Panc1 (cell line): ENCODE measurements around the gene MYB.
"Not testable (repeated sequence)": the region's sequence is repeated elsewhere in the genome, so short reads cannot be mapped to it uniquely, and the experiment has no call there.

Experiments
- POLR2AphosphoS5 ChIP-seq: IDR thresholded peaks from 2 replicates; pipeline ENCODE4 v1.6.1; 2012; ENCODE audit warnings: mild to moderate bottlenecking, low read depth, low read length, moderate library complexity
- SIN3A ChIP-seq: IDR thresholded peaks from 2 replicates; pipeline ENCODE4 v1.6.1; 2012; ENCODE audit warnings: low read depth, mild to moderate bottlenecking, low read length, moderate library complexity, borderline replicate concordance; ENCODE audit not compliant: insufficient read depth
- TF ChIP-seq, protein P1 (sequence below): fragments of 450-650 bp; IDR thresholded peaks from 2 replicates; pipeline ENCODE4 v1.5.1; 2017; ENCODE audit warnings: mild to moderate bottlenecking
- TF ChIP-seq, protein P2 (sequence below), 2 experiments: IDR thresholded peaks; 2 replicates each; pipeline ENCODE4 v1.6.1; 2011 to 2012; ENCODE audit warnings: low read depth in 2 of 2, control low read depth in 1 of 2, low read length in 1 of 2, mild to moderate bottlenecking in 1 of 2, moderate library complexity in 1 of 2; ENCODE audit not compliant: insufficient read depth in 1 of 2

DNA sequence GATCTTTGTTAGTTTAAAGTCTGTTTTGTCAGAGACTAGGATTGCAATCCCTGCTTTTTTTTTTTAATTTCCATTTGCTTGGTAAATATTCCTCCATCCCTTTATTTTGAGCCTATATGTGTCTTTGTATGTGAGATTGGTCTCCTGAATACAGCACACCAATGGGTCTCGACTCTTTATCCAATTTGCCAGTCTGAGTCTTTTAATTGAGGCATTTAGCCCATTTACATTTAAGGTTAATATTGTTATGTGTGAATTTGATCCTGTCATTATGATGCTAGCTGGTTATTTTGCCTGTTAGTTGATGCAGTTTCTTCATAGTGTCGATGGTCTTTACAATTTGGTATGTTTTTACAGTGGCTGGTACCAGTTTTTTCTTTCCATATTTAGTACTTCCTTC, 27.0 kb upstream of the MYB start:
- TF ChIP-seq, protein P1, sequence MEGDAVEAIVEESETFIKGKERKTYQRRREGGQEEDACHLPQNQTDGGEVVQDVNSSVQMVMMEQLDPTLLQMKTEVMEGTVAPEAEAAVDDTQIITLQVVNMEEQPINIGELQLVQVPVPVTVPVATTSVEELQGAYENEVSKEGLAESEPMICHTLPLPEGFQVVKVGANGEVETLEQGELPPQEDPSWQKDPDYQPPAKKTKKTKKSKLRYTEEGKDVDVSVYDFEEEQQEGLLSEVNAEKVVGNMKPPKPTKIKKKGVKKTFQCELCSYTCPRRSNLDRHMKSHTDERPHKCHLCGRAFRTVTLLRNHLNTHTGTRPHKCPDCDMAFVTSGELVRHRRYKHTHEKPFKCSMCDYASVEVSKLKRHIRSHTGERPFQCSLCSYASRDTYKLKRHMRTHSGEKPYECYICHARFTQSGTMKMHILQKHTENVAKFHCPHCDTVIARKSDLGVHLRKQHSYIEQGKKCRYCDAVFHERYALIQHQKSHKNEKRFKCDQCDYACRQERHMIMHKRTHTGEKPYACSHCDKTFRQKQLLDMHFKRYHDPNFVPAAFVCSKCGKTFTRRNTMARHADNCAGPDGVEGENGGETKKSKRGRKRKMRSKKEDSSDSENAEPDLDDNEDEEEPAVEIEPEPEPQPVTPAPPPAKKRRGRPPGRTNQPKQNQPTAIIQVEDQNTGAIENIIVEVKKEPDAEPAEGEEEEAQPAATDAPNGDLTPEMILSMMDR = not testable (repeated sequence)
- TF ChIP-seq POLR2AphosphoS5, SIN3A: not testable (repeated sequence)
- TF ChIP-seq, protein P2, sequence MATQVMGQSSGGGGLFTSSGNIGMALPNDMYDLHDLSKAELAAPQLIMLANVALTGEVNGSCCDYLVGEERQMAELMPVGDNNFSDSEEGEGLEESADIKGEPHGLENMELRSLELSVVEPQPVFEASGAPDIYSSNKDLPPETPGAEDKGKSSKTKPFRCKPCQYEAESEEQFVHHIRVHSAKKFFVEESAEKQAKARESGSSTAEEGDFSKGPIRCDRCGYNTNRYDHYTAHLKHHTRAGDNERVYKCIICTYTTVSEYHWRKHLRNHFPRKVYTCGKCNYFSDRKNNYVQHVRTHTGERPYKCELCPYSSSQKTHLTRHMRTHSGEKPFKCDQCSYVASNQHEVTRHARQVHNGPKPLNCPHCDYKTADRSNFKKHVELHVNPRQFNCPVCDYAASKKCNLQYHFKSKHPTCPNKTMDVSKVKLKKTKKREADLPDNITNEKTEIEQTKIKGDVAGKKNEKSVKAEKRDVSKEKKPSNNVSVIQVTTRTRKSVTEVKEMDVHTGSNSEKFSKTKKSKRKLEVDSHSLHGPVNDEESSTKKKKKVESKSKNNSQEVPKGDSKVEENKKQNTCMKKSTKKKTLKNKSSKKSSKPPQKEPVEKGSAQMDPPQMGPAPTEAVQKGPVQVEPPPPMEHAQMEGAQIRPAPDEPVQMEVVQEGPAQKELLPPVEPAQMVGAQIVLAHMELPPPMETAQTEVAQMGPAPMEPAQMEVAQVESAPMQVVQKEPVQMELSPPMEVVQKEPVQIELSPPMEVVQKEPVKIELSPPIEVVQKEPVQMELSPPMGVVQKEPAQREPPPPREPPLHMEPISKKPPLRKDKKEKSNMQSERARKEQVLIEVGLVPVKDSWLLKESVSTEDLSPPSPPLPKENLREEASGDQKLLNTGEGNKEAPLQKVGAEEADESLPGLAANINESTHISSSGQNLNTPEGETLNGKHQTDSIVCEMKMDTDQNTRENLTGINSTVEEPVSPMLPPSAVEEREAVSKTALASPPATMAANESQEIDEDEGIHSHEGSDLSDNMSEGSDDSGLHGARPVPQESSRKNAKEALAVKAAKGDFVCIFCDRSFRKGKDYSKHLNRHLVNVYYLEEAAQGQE (IDR thresholded peaks at IDR 0.05; ENCODE audit: insufficient read depth in 1 of 2, low read depth in 2 of 2, low read length in 1 of 2) = not testable (repeated sequence)
